Type B pancreatic cell (in vitro differentiated cells): Measurements from ENCODE around the gene FOXC1. TPM values are rescaled to one million over a fixed set of nuclear protein-coding genes. Genes with fewer than 3 reads are reported as not detected.

ENCODE experiments used
- DNase-seq: peaks from one replicate; pipeline ENCODE4 v3.0.0; 2021; ENCODE audit warnings: mixed read lengths; ENCODE audit not compliant: unreplicated experiment; ENCODE audit errors: extremely low spot score
- H3K27ac Mint-ChIP-seq: 2 replicates; pipeline ENCODE4 v1.8.0; 2021; ENCODE audit warnings: mild to moderate bottlenecking, mixed read lengths
- H3K27me3 Mint-ChIP-seq: 2 replicates; pipeline ENCODE4 v1.8.0; 2021; ENCODE audit warnings: mixed read lengths
- H3K36me3 Mint-ChIP-seq: 2 replicates; pipeline ENCODE4 v1.8.0; 2021; ENCODE audit warnings: mixed read lengths
- H3K4me1 Mint-ChIP-seq: one replicate; pipeline ENCODE4 v1.8.0; 2021; ENCODE audit warnings: mixed read lengths; ENCODE audit not compliant: unreplicated experiment
- H3K4me3 Mint-ChIP-seq: 2 replicates; pipeline ENCODE4 v1.8.0; 2021; ENCODE audit warnings: mild to moderate bottlenecking, mixed read lengths
- H3K9me3 Mint-ChIP-seq: 2 replicates; pipeline ENCODE4 v1.8.0; 2021; ENCODE audit warnings: mixed read lengths
- total RNA-seq: library from RNA; stranded (reverse); gene quantifications from 2 replicates; pipeline ENCODE4 v1.2.1, GENCODE V29; 2021; ENCODE audit warnings: low replicate concordance
- TF ChIP-seq, protein P1 (sequence below): fragments of 200-600 bp; sonication (generic); conservative IDR thresholded peaks from 2 replicates; pipeline ENCODE4 v1.5.0; 2021; ENCODE audit warnings: antibody characterized with exemption, mild to moderate bottlenecking

Gene FOXC1
- total RNA-seq, 1 donor from 2014 or later = 53.5 TPM

- peak overlapping the region; percentile 91 for H3K27ac Mint-ChIP-seq
- peak overlapping the region; percentile 92 for H3K4me3 Mint-ChIP-seq
- TF ChIP-seq, protein P1, sequence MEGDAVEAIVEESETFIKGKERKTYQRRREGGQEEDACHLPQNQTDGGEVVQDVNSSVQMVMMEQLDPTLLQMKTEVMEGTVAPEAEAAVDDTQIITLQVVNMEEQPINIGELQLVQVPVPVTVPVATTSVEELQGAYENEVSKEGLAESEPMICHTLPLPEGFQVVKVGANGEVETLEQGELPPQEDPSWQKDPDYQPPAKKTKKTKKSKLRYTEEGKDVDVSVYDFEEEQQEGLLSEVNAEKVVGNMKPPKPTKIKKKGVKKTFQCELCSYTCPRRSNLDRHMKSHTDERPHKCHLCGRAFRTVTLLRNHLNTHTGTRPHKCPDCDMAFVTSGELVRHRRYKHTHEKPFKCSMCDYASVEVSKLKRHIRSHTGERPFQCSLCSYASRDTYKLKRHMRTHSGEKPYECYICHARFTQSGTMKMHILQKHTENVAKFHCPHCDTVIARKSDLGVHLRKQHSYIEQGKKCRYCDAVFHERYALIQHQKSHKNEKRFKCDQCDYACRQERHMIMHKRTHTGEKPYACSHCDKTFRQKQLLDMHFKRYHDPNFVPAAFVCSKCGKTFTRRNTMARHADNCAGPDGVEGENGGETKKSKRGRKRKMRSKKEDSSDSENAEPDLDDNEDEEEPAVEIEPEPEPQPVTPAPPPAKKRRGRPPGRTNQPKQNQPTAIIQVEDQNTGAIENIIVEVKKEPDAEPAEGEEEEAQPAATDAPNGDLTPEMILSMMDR = no peak
- peaks cover 29% of the 10 kb centered on the region for H3K4me1 Mint-ChIP-seq
- DNase-seq = no peak
- H3K36me3 Mint-ChIP-seq = peaks cover 11% of the 10 kb centered on the region
- no peaks in the 10 kb centered on the region for H3K9me3 Mint-ChIP-seq
- peaks cover 60% of the 10 kb centered on the region for H3K27me3 Mint-ChIP-seq
Observed at GRCh38 chr6:1610497-1611321, 994 bp downstream of the FOXC1 start.

DNA sequence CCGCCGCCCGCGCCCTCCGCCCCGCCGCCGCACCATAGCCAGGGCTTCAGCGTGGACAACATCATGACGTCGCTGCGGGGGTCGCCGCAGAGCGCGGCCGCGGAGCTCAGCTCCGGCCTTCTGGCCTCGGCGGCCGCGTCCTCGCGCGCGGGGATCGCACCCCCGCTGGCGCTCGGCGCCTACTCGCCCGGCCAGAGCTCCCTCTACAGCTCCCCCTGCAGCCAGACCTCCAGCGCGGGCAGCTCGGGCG, 1.5 kb downstream of the FOXC1 start:
- Mint-ChIP-seq H3K4me3 (no peak overlapping the region), H3K27me3 (peaks cover 60% of the 10 kb centered on the region), H3K9me3 (no peaks in the 10 kb centered on the region), H3K4me1 (peaks cover 24% of the 10 kb centered on the region), H3K27ac (no peak overlapping the region), H3K36me3 (peaks cover 11% of the 10 kb centered on the region)
- DNase-seq = no peak
- TF ChIP-seq, protein P1 = no peak

DNA sequence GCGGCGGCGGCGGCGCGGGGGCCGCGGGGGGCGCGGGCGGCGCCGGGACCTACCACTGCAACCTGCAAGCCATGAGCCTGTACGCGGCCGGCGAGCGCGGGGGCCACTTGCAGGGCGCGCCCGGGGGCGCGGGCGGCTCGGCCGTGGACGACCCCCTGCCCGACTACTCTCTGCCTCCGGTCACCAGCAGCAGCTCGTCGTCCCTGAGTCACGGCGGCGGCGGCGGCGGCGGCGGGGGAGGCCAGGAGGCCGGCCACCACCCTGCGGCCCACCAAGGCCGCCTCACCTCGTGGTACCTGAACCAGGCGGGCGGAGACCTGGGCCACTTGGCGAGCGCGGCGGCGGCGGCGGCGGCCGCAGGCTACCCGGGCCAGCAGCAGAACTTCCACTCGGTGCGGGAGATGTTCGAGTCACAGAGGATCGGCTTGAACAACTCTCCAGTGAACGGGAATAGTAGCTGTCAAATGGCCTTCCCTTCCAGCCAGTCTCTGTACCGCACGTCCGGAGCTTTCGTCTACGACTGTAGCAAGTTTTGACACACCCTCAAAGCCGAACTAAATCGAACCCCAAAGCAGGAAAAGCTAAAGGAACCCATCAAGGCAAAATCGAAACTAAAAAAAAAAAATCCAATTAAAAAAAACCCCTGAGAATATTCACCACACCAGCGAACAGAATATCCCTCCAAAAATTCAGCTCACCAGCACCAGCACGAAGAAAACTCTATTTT, 2.0 kb downstream of the FOXC1 start:
- H3K9me3 Mint-ChIP-seq = no peaks in the 10 kb centered on the region
- TF ChIP-seq, protein P1 = no peak
- peak overlapping the region; percentile 95 for H3K4me3 Mint-ChIP-seq
- no peak for DNase-seq
- peaks cover 11% of the 10 kb centered on the region for H3K36me3 Mint-ChIP-seq
- peaks cover 59% of the 10 kb centered on the region for H3K27me3 Mint-ChIP-seq
- H3K4me1 Mint-ChIP-seq = peaks cover 21% of the 10 kb centered on the region
- peak overlapping the region; percentile 90 for H3K27ac Mint-ChIP-seq

DNA sequence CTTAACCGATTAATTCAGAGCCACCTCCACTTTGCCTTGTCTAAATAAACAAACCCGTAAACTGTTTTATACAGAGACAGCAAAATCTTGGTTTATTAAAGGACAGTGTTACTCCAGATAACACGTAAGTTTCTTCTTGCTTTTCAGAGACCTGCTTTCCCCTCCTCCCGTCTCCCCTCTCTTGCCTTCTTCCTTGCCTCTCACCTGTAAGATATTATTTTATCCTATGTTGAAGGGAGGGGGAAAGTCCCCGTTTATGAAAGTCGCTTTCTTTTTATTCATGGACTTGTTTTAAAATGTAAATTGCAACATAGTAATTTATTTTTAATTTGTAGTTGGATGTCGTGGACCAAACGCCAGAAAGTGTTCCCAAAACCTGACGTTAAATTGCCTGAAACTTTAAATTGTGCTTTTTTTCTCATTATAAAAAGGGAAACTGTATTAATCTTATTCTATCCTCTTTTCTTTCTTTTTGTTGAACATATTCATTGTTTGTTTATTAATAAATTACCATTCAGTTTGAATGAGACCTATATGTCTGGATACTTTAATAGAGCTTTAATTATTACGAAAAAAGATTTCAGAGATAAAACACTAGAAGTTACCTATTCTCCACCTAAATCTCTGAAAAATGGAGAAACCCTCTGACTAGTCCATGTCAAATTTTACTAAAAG, 2.7 kb downstream of the FOXC1 start:
- H3K36me3 Mint-ChIP-seq = peaks cover 11% of the 10 kb centered on the region
- H3K27me3 Mint-ChIP-seq = peaks cover 59% of the 10 kb centered on the region
- TF ChIP-seq, protein P1 = no peak
- H3K9me3 Mint-ChIP-seq = no peaks in the 10 kb centered on the region
- DNase-seq = no peak
- peak overlapping the region; percentile 90 for H3K27ac Mint-ChIP-seq
- peaks cover 21% of the 10 kb centered on the region for H3K4me1 Mint-ChIP-seq
- peak overlapping the region; percentile 95 for H3K4me3 Mint-ChIP-seq

DNA sequence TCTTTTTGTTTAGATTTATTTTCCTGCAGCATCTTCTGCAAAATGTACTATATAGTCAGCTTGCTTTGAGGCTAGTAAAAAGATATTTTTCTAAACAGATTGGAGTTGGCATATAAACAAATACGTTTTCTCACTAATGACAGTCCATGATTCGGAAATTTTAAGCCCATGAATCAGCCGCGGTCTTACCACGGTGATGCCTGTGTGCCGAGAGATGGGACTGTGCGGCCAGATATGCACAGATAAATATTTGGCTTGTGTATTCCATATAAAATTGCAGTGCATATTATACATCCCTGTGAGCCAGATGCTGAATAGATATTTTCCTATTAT, 3.2 kb downstream of the FOXC1 start:
- Mint-ChIP-seq H3K4me3 (peak overlapping the region; percentile 95), H3K4me1 (peaks cover 21% of the 10 kb centered on the region), H3K36me3 (peaks cover 11% of the 10 kb centered on the region), H3K27ac (peak overlapping the region; percentile 90), H3K27me3 (peaks cover 59% of the 10 kb centered on the region), H3K9me3 (no peaks in the 10 kb centered on the region)
- DNase-seq = no peak
- TF ChIP-seq, protein P1 = no peak
